ENCODE measurements around the gene GSDME.

DNA sequence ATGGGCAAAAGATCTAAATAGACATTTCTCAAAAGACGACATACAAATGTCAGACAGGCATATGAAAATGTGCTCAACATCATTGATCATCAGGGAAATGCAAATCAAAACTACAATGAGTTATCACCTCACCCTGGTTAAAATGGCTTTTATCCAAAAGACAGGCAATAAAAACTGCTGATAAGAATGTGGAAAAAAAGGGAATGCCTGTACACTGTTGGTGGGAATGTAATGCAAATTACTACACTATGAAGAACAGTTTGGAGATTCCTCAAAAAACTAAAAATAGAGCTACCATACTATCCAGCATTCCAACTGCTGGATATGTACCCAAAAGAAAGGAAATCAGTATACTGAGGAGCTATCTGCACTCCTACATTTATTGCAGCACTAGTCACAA, 18.0 kb downstream of the GSDME start:
- no peak for TF ChIP-seq CTCF (tag by site-specific recombination; IDR thresholded peaks at IDR 0.05)
- no peak for TF ChIP-seq ZNF112 (tag by site-specific recombination; IDR thresholded peaks at IDR 0.05)
- TF ChIP-seq ZNF157 (tag by site-specific recombination; IDR thresholded peaks at IDR 0.05), result no peak
- no peak for TF ChIP-seq ZNF146 (tag by site-specific recombination; IDR thresholded peaks at IDR 0.05)
- TF ChIP-seq, protein P1, sequence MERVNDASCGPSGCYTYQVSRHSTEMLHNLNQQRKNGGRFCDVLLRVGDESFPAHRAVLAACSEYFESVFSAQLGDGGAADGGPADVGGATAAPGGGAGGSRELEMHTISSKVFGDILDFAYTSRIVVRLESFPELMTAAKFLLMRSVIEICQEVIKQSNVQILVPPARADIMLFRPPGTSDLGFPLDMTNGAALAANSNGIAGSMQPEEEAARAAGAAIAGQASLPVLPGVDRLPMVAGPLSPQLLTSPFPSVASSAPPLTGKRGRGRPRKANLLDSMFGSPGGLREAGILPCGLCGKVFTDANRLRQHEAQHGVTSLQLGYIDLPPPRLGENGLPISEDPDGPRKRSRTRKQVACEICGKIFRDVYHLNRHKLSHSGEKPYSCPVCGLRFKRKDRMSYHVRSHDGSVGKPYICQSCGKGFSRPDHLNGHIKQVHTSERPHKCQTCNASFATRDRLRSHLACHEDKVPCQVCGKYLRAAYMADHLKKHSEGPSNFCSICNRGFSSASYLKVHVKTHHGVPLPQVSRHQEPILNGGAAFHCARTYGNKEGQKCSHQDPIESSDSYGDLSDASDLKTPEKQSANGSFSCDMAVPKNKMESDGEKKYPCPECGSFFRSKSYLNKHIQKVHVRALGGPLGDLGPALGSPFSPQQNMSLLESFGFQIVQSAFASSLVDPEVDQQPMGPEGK (tag by site-specific recombination; IDR thresholded peaks at IDR 0.05), result no peak

All from HEK293 (cell line).